Measurements from ENCODE around the gene LRRC72.

LRRC72 gene

GRCh38 chr7:16492513-16493062 is 34.0 kb upstream of the LRRC72 start:
- peak; percentile 56 for DNase-seq
- in situ Hi-C loops (cut with HindIII; ENCODE audit: low pct_ligation_motif_present, low sequenced_read_pairs): no loop called here
- Histone ChIP-seq H3K27me3 (replicated peaks) (no peaks in the 10 kb centered on the region), H3K27ac (no peak overlapping the region), H3K36me3 (replicated peaks) (no peaks in the 10 kb centered on the region), H3K4me3 (ENCODE audit: low read depth, low read length) (no peak overlapping the region)
- no peak for TF ChIP-seq CTCF (IDR thresholded peaks at IDR 0.05; ENCODE audit: low read depth, low read length, missing control alignments)

- Histone ChIP-seq H3K36me3 (replicated peaks) (no peaks in the 10 kb centered on the region), H3K4me3 (ENCODE audit: low read depth, low read length) (no peak overlapping the region), H3K27ac (no peak overlapping the region), H3K27me3 (replicated peaks) (no peaks in the 10 kb centered on the region)
- no peak for DNase-seq
- in situ Hi-C loops (cut with HindIII; ENCODE audit: low pct_ligation_motif_present, low sequenced_read_pairs): no loop called here
- TF ChIP-seq CTCF (IDR thresholded peaks at IDR 0.05; ENCODE audit: low read depth, low read length, missing control alignments): no peak
Measured at GRCh38 chr7:16493266-16493665, 33.4 kb upstream of the LRRC72 start.

- TF ChIP-seq CTCF (IDR thresholded peaks at IDR 0.05; ENCODE audit: low read depth, low read length, missing control alignments): no peak
- Histone ChIP-seq H3K27me3 (replicated peaks) (no peaks in the 10 kb centered on the region), H3K4me3 (ENCODE audit: low read depth, low read length) (no peak overlapping the region), H3K27ac (no peak overlapping the region), H3K36me3 (replicated peaks) (no peaks in the 10 kb centered on the region)
- DNase-seq: no peak
- in situ Hi-C loops (cut with HindIII; ENCODE audit: low pct_ligation_motif_present, low sequenced_read_pairs): no loop called here
Measured at GRCh38 chr7:16494551-16494950, 32.1 kb upstream of the LRRC72 start.

GRCh38 chr7:16494955-16495719 is 31.5 kb upstream of the LRRC72 start:
- Histone ChIP-seq H3K36me3 (replicated peaks) (no peaks in the 10 kb centered on the region), H3K27me3 (replicated peaks) (no peaks in the 10 kb centered on the region), H3K27ac (no peak overlapping the region), H3K4me3 (ENCODE audit: low read depth, low read length) (no peak overlapping the region)
- no peak for TF ChIP-seq CTCF (IDR thresholded peaks at IDR 0.05; ENCODE audit: low read depth, low read length, missing control alignments)
- DNase-seq: no peak
- in situ Hi-C loops (cut with HindIII; ENCODE audit: low pct_ligation_motif_present, low sequenced_read_pairs): no loop called here

- in situ Hi-C loops (cut with HindIII; ENCODE audit: low pct_ligation_motif_present, low sequenced_read_pairs): no loop called here
- no peak for DNase-seq
- no peak overlapping the region for H3K27ac ChIP-seq
- no peak for TF ChIP-seq CTCF (IDR thresholded peaks at IDR 0.05; ENCODE audit: low read depth, low read length, missing control alignments)
- no peaks in the 10 kb centered on the region for H3K36me3 ChIP-seq (replicated peaks)
- H3K4me3 ChIP-seq (ENCODE audit: low read depth, low read length): no peak overlapping the region
- no peaks in the 10 kb centered on the region for H3K27me3 ChIP-seq (replicated peaks)
Measured at GRCh38 chr7:16498122-16498521, 28.5 kb upstream of the LRRC72 start.
